Neural cell (in vitro differentiated cells): ENCODE measurements around the gene GHRH. TPM values are rescaled to one million over a fixed set of nuclear protein-coding genes. Genes with fewer than 3 reads are reported as not detected.
A peak's percentile ranks its signal among the peaks of the same experiment; 100 is the strongest.

Source experiments
- H2AFZ ChIP-seq: fragments of 200-600, 300-800 bp; sonication (generic), shearing (Covaris generic); 2 replicates; pipeline ENCODE4 v1.6.0; 2014; ENCODE audit warnings: low read depth, mild to moderate bottlenecking, antibody characterized with exemption, low read length, moderate library complexity
- H3F3A ChIP-seq: fragments of 200-600 bp; shearing (Covaris generic); 2 replicates; pipeline ENCODE4 v1.6.1; 2016; ENCODE audit warnings: mild to moderate bottlenecking, moderate library complexity, mixed read lengths, antibody characterized with exemption, low read length; ENCODE audit not compliant: insufficient read depth, poor library complexity, severe bottlenecking
- H3K27ac ChIP-seq: fragments of 200-600, 300-800 bp; sonication (generic), shearing (Covaris generic); 2 replicates; pipeline ENCODE4 v1.5.1; 2014; ENCODE audit warnings: mild to moderate bottlenecking, low read length, moderate library complexity
- H3K27me3 ChIP-seq: fragments of 300-800, 200-600 bp; sonication (generic), shearing (Covaris generic); 2 replicates; pipeline ENCODE4 v1.6.0; 2014; ENCODE audit warnings: mild to moderate bottlenecking, low read depth, low read length, moderate library complexity; ENCODE audit not compliant: insufficient read depth
- H3K36me3 ChIP-seq: fragments of 300-800, 200-600 bp; sonication (generic), shearing (Covaris generic); 2 replicates; pipeline ENCODE4 v1.5.1; 2014; ENCODE audit warnings: mild to moderate bottlenecking, antibody characterized with exemption, low read length, moderate library complexity; ENCODE audit not compliant: insufficient read depth
- H3K4me2 ChIP-seq: fragments of 300-800, 200-600 bp; sonication (generic), shearing (Covaris generic); 2 replicates; pipeline ENCODE4 v1.6.0; 2014; ENCODE audit warnings: mild to moderate bottlenecking, low read length
- H3K4me3 ChIP-seq: fragments of 300-800, 200-600 bp; sonication (generic), shearing (Covaris generic); 2 replicates; pipeline ENCODE4 v1.5.1; 2014; ENCODE audit warnings: mild to moderate bottlenecking, low read length, moderate library complexity
- H3K79me2 ChIP-seq: fragments of 200-600 bp; shearing (Covaris generic); replicated peaks from 2 replicates; pipeline ENCODE4 v1.6.0; 2014; ENCODE audit warnings: mild to moderate bottlenecking, low read length, moderate library complexity; ENCODE audit not compliant: insufficient read depth
- H3K9ac ChIP-seq: fragments of 300-800, 200-600 bp; sonication (generic), shearing (Covaris generic); 2 replicates; pipeline ENCODE4 v1.6.1; 2016; ENCODE audit warnings: mild to moderate bottlenecking, low read length, mixed read lengths
- H3K9me2 ChIP-seq: fragments of 200-600 bp; shearing (Covaris generic); 2 replicates; pipeline ENCODE4 v1.6.1; 2016; ENCODE audit warnings: mild to moderate bottlenecking, low read length, mixed read lengths; ENCODE audit not compliant: insufficient read depth
- H3K9me3 ChIP-seq: fragments of 200-600, 300-800 bp; sonication (generic), shearing (Covaris generic); 2 replicates; pipeline ENCODE4 v1.6.1; 2016; ENCODE audit warnings: mild to moderate bottlenecking, mixed run types, low read length, moderate library complexity, mixed read lengths
- H4K20me1 ChIP-seq: fragments of 200-600 bp; shearing (Covaris generic); 2 replicates; pipeline ENCODE4 v1.6.1; 2016; ENCODE audit warnings: mild to moderate bottlenecking, mixed run types; ENCODE audit not compliant: insufficient read depth
- CTCF ChIP-seq: fragments of 450-650 bp; IDR thresholded peaks from 2 replicates; pipeline ENCODE4 v1.5.1; 2014; ENCODE audit warnings: antibody characterized with exemption, mild to moderate bottlenecking, moderate library complexity; ENCODE audit not compliant: poor library complexity, severe bottlenecking
- EP300 ChIP-seq: fragments of 450-650 bp; conservative IDR thresholded peaks from 2 replicates; pipeline ENCODE4 v1.6.1; 2014; ENCODE audit warnings: antibody characterized with exemption, mild to moderate bottlenecking, moderate library complexity; ENCODE audit not compliant: poor library complexity, severe bottlenecking
- EZH2 ChIP-seq: fragments of 200-600, 300-800 bp; shearing (Covaris generic), sonication (generic); IDR thresholded peaks from 2 replicates; pipeline ENCODE4 v1.6.1; 2014; ENCODE audit warnings: antibody characterized with exemption, low read length, borderline replicate concordance, mild to moderate bottlenecking; ENCODE audit not compliant: insufficient read depth, poor library complexity, severe bottlenecking
- MXI1 ChIP-seq: fragments of 450-650 bp; conservative IDR thresholded peaks from 2 replicates; pipeline ENCODE4 v1.6.1; 2014; ENCODE audit warnings: antibody characterized with exemption, mild to moderate bottlenecking; ENCODE audit not compliant: poor library complexity, severe bottlenecking
- POLR2AphosphoS5 ChIP-seq: IDR thresholded peaks from 2 replicates; pipeline ENCODE4 v1.6.1; 2012
- RAD21 ChIP-seq: fragments of 450-650 bp; conservative IDR thresholded peaks from 2 replicates; pipeline ENCODE4 v1.6.1; 2014; ENCODE audit warnings: antibody characterized with exemption, mild to moderate bottlenecking, moderate library complexity
- REST ChIP-seq: IDR thresholded peaks from 2 replicates; pipeline ENCODE4 v1.6.1; 2012; ENCODE audit warnings: borderline replicate concordance
- SMC3 ChIP-seq: fragments of 450-650 bp; conservative IDR thresholded peaks from 2 replicates; pipeline ENCODE4 v1.6.1; 2014; ENCODE audit warnings: antibody characterized with exemption, mild to moderate bottlenecking, moderate library complexity; ENCODE audit not compliant: poor library complexity
- TAF1 ChIP-seq: IDR thresholded peaks from 2 replicates; pipeline ENCODE4 v1.6.1; 2012; ENCODE audit warnings: low read depth
- polyA plus RNA-seq: library from polyadenylated mRNA; depleted of rRNA; stranded (reverse); fragments of >200 nt; gene quantifications from 2 replicates; pipeline ENCODE4 v1.2.3, GENCODE V29; 2014

Gene GHRH
- polyA plus RNA-seq, 1 donor from 2014 or later: not detected

- H3F3A ChIP-seq: no peaks in the 10 kb centered on the region
- no peak for TF ChIP-seq EZH2
- no peak for TF ChIP-seq EP300
- TF ChIP-seq POLR2AphosphoS5: no peak
- TF ChIP-seq CTCF: no peak
- no peak for TF ChIP-seq MXI1
- no peak for TF ChIP-seq SMC3
- TF ChIP-seq RAD21: no peak
- TF ChIP-seq REST: no peak
- TF ChIP-seq TAF1: no peak
- H3K27ac ChIP-seq: peak overlapping the region; percentile 73
- H3K79me2 ChIP-seq: peaks cover 3% of the 10 kb centered on the region
- peak overlapping the region; percentile 77 for H2AFZ ChIP-seq
- no peaks in the 10 kb centered on the region for H3K9me2 ChIP-seq
- no peaks in the 10 kb centered on the region for H4K20me1 ChIP-seq
- peak overlapping the region; percentile 47 for H3K4me2 ChIP-seq
- peak overlapping the region; percentile 83 for H3K9ac ChIP-seq
- H3K9me3 ChIP-seq: no peaks in the 10 kb centered on the region
- H3K4me3 ChIP-seq: peak overlapping the region; percentile 79
- H3K27me3 ChIP-seq: no peaks in the 10 kb centered on the region
- H3K36me3 ChIP-seq: no peaks in the 10 kb centered on the region
These were observed 28.7 kb upstream of the GHRH start for GRCh38 chr20:37290158-37290810.

GRCh38 chr20:37288091-37288490 is 26.5 kb upstream of the GHRH start:
- no peaks in the 10 kb centered on the region for H3K9me2 ChIP-seq
- H4K20me1 ChIP-seq: no peaks in the 10 kb centered on the region
- TF ChIP-seq POLR2AphosphoS5 (no peak), TAF1 (no peak), SMC3 (no peak), EP300 (no peak), CTCF (no peak), RAD21 (no peak)

More at GRCh38 chr20:37288091-37288490, 26.5 kb upstream of the GHRH start:
- no peak overlapping the region for H3K9ac ChIP-seq
- H3K27ac ChIP-seq: no peak overlapping the region
- H3K27me3 ChIP-seq: no peaks in the 10 kb centered on the region
- no peak overlapping the region for H3K4me2 ChIP-seq
- H3F3A ChIP-seq: no peaks in the 10 kb centered on the region
- no peaks in the 10 kb centered on the region for H3K36me3 ChIP-seq
- no peak overlapping the region for H3K4me3 ChIP-seq
- H3K9me3 ChIP-seq: no peaks in the 10 kb centered on the region
- peaks cover 3% of the 10 kb centered on the region for H3K79me2 ChIP-seq
- no peak overlapping the region for H2AFZ ChIP-seq
